ENCODE measurements around the gene HHAT. TPM values are rescaled to one million over a fixed set of nuclear protein-coding genes. Genes with fewer than 3 reads are reported as not detected.
A peak's percentile ranks its signal among the peaks of the same experiment; 100 is the strongest.

Gene HHAT
- total RNA-seq, 1 donor from 2014 or later: 13.7 TPM

DNA sequence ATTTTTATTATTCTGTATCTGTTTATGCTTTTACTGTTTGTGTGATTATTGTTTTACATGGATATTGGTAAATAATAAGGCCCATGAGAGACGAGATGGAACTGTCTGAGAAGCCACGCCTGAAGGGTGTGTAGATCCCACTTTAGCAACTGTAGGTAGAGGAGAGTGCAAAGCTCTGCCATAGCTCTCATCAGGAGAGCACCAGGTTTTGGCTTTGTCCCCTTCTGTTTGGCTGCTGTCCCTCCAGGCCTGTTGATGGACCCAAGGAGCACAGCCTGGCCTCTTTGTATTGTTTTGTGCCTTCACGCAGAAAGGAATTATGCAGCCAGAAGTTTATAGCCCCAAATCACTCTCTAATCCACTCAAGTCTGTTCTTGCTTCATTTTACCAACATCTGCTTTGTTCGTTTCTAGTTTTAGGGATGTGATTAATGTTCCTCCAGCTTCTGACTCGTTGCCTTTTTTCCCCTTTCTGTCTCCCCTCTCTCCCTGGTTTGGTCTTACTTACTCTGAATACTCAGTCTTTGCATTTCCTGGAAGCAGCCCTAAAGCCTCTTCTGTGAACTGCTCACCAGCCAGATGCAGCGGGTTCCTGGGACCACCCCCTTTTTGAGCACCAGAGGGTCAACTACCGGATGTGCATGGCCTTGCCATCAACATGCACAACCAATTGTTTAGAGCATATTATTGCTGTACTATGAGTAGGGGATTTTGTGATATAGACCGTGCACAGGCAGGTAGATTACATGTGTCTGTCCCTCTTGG, 127.3 kb downstream of the HHAT start:
- DNase-seq (ENCODE audit: low read depth): no peak
- no peak overlapping the region for H3K4me3 ChIP-seq (ENCODE audit: low read depth, low read length)
- TF ChIP-seq, protein P1, sequence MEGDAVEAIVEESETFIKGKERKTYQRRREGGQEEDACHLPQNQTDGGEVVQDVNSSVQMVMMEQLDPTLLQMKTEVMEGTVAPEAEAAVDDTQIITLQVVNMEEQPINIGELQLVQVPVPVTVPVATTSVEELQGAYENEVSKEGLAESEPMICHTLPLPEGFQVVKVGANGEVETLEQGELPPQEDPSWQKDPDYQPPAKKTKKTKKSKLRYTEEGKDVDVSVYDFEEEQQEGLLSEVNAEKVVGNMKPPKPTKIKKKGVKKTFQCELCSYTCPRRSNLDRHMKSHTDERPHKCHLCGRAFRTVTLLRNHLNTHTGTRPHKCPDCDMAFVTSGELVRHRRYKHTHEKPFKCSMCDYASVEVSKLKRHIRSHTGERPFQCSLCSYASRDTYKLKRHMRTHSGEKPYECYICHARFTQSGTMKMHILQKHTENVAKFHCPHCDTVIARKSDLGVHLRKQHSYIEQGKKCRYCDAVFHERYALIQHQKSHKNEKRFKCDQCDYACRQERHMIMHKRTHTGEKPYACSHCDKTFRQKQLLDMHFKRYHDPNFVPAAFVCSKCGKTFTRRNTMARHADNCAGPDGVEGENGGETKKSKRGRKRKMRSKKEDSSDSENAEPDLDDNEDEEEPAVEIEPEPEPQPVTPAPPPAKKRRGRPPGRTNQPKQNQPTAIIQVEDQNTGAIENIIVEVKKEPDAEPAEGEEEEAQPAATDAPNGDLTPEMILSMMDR (conservative IDR thresholded peaks at IDR 0.05; ENCODE audit: low read depth, low read length): no peak

DNA sequence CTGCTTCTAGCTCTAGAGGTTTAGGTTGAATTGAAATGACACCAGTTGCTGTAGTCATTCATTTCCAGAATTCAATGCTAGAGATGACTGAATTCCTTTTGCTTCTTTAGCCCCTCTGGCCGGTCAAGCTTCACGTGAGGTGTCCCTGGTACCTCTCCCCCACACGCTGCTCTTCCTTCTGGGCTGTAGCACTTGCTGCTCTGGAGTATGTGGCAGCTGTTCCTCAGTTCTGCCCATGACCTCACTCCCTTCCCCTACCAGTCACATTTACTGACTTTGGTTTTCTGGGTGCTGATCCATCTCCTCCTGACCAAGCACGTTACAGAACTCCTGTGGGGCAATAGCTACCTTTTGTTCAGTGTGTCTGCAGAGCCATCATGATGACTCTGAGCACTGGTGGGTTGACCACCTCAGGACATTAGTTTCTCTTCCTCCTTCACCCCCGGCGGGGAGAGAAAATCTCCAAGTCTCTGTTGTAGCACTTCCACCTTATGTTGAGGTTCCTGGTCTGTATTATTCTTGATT, 128.1 kb downstream of the HHAT start:
- TF ChIP-seq, protein P1 (conservative IDR thresholded peaks at IDR 0.05; ENCODE audit: low read depth, low read length): no peak
- no peak overlapping the region for H3K4me3 ChIP-seq (ENCODE audit: low read depth, low read length)
- DNase-seq (ENCODE audit: low read depth): no peak

DNA sequence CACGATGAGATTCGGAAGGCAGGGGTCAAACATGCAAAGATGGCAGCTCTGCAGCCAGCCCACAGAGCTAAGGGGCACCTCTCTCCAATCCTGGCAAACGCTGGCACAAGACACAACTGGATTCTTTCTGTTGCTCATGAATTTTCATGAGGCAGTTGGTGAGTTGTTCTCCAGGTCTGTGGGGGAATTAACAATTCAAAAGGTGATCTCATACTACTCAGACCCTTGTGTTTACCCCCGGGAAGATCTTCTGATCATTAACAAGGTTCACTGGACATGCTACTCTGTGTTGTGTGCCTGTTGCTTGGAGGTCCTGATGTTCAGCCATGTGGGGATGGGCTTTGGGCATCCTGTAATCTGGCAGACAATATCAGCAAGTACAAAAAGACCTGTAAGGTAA, 128.9 kb downstream of the HHAT start:
- TF ChIP-seq, protein P1 (conservative IDR thresholded peaks at IDR 0.05; ENCODE audit: low read depth, low read length): no peak
- H3K4me3 ChIP-seq (ENCODE audit: low read depth, low read length): no peak overlapping the region
- DNase-seq (ENCODE audit: low read depth): peak; percentile 85

DNA sequence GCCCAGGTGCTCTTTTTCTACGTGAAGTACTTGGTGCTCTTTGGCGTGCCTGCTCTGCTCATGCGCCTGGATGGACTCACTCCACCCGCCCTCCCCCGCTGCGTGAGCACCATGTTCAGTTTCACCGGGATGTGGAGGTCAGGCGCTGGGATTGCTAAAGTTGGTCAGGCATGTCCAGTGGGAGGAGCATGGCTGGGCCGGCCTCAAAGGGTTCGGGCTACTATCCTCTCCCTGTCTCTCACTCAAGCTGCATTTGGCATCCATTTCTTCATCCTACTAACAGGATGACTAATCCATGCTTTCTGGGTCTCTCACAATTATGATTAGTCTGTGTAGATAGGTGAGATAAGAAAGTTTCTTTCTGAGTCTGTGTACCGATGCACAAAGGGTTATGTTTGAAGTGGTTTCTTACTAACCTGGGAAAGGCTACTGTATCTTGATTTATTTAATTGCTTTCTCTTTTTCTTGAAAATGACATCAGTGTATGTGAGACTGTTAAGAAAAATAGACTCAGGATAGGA, 135.9 kb downstream of the HHAT start:
- TF ChIP-seq, protein P1 (conservative IDR thresholded peaks at IDR 0.05; ENCODE audit: low read depth, low read length): no peak
- peak; percentile 61 for DNase-seq (ENCODE audit: low read depth)
- H3K4me3 ChIP-seq (ENCODE audit: low read depth, low read length): peak overlapping the region; percentile 12

DNA sequence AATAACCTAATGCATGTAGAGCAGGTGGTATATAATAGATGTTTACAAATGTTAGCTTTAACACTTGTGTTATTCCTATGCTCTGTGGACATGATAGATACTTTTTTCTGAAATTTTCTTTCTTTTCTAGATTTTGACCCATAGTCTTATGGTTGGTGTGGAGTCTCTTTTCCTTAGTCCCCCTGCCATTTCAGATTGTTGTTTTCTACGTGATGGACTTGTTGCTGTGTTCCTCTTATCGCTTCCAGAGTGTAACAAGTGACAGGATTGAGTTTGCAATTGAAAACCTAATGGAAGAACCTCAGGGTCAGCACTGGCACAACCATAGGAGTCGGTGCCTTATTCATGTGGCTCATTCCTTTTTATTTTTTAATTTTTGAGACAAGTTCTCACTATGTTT, 136.4 kb downstream of the HHAT start:
- TF ChIP-seq, protein P1 (conservative IDR thresholded peaks at IDR 0.05; ENCODE audit: low read depth, low read length): no peak
- no peak overlapping the region for H3K4me3 ChIP-seq (ENCODE audit: low read depth, low read length)
- no peak for DNase-seq (ENCODE audit: low read depth)

GRCh38 chr1:210467440-210468043, 138.8 kb downstream of the HHAT start:
- H3K4me3 ChIP-seq (ENCODE audit: low read depth, low read length): no peak overlapping the region
- no peak for DNase-seq (ENCODE audit: low read depth)
- TF ChIP-seq, protein P1 (conservative IDR thresholded peaks at IDR 0.05; ENCODE audit: low read depth, low read length): no peak

Measured in epithelial cell of proximal tubule (primary cell).